DND-41 (cell line): ENCODE measurements around the gene CMSS1.

ENCODE experiments used
- ATAC-seq: fragments of 200-7000 bp; cut with Tn5 transposase; 3 replicates; pipeline ENCODE4 v1.9.1; 2021; ENCODE audit warnings: low read depth; ENCODE audit not compliant: insufficient read depth
- DNase-seq: peaks from one replicate; pipeline ENCODE4 v3.0.0-alpha.2; 2020
- H2AFZ ChIP-seq: 2 replicates; pipeline ENCODE4 v1.6.0; 2012; ENCODE audit warnings: low read depth, low read length
- H3K27ac ChIP-seq: 2 replicates; pipeline ENCODE4 v1.5.1; 2012; ENCODE audit warnings: low read length, inconsistent platforms
- H3K27me3 ChIP-seq: fragments of 200-600 bp; sonication (generic); 2 replicates; pipeline ENCODE4 v1.6.0; 2012; ENCODE audit warnings: low read length, mild to moderate bottlenecking, inconsistent platforms; ENCODE audit not compliant: insufficient read depth, poor library complexity
- H3K36me3 ChIP-seq: 2 replicates; pipeline ENCODE4 v1.5.1; 2012; ENCODE audit warnings: low read length, inconsistent platforms; ENCODE audit not compliant: insufficient read depth
- H3K4me1 ChIP-seq: 2 replicates; pipeline ENCODE4 v1.5.1; 2012; ENCODE audit warnings: mild to moderate bottlenecking, low read length; ENCODE audit not compliant: insufficient read depth
- H3K4me2 ChIP-seq: 2 replicates; pipeline ENCODE4 v1.6.0; 2012; ENCODE audit warnings: mild to moderate bottlenecking, moderate library complexity, low read length, inconsistent platforms; ENCODE audit not compliant: insufficient read depth
- H3K4me3 ChIP-seq, 2 experiments: fragments of 200-600 bp in 1 of 2; shearing (Covaris generic) in 1 of 2; 2 replicates each; pipeline ENCODE4 v1.5.1; 2012 to 2016; ENCODE audit warnings: inconsistent platforms in 2 of 2, low read length in 2 of 2, mild to moderate bottlenecking in 2 of 2, low read depth in 1 of 2, moderate library complexity in 1 of 2
- H3K79me2 ChIP-seq: 2 replicates; pipeline ENCODE4 v1.6.0; 2012; ENCODE audit warnings: low read length, inconsistent platforms; ENCODE audit not compliant: insufficient read depth
- H3K9ac ChIP-seq: 2 replicates; pipeline ENCODE4 v1.6.0; 2012; ENCODE audit warnings: low read depth, mild to moderate bottlenecking, inconsistent platforms, low read length, moderate library complexity
- H3K9me3 ChIP-seq: 2 replicates; pipeline ENCODE4 v1.5.1; 2012; ENCODE audit warnings: low read length, moderate library complexity, mild to moderate bottlenecking, inconsistent platforms; ENCODE audit not compliant: insufficient read depth, severe bottlenecking
- H4K20me1 ChIP-seq: 2 replicates; pipeline ENCODE4 v1.6.0; 2012; ENCODE audit warnings: low read length; ENCODE audit not compliant: insufficient read depth
- CTCF ChIP-seq: IDR thresholded peaks from 2 replicates; pipeline ENCODE4 v1.5.1; 2012; ENCODE audit warnings: borderline replicate concordance, low read length, moderate library complexity, mild to moderate bottlenecking; ENCODE audit not compliant: poor library complexity, severe bottlenecking; ENCODE audit errors: extremely low read depth
- EZH2 ChIP-seq: IDR thresholded peaks from 3 replicates; pipeline ENCODE4 v1.6.1; 2012; ENCODE audit warnings: borderline replicate concordance, low read depth, mild to moderate bottlenecking, moderate library complexity, low read length, inconsistent platforms; ENCODE audit not compliant: severe bottlenecking

CMSS1 gene

GRCh38 chr3:99984668-99985067, 167.0 kb downstream of the CMSS1 start:
- Histone ChIP-seq H3K27ac (no peak overlapping the region), H3K4me2 (no peak overlapping the region)
- TF ChIP-seq EZH2 (no peak), CTCF (no peak)

GRCh38 chr3:99990179-99990578, 172.5 kb downstream of the CMSS1 start:
- no peak overlapping the region for H3K4me3 ChIP-seq
- H3K4me2 ChIP-seq, result no peak overlapping the region
- no peak overlapping the region for H3K9ac ChIP-seq
- H3K36me3 ChIP-seq, result no peaks in the 10 kb centered on the region
- no peak for ATAC-seq
- no peak overlapping the region for H3K27ac ChIP-seq
- no peak for TF ChIP-seq CTCF
- TF ChIP-seq EZH2, result no peak
- no peaks in the 10 kb centered on the region for H4K20me1 ChIP-seq
- no peaks in the 10 kb centered on the region for H3K9me3 ChIP-seq
- no peak overlapping the region for H2AFZ ChIP-seq
- no peak for DNase-seq
- no peaks in the 10 kb centered on the region for H3K27me3 ChIP-seq
- no peaks in the 10 kb centered on the region for H3K4me1 ChIP-seq
- no peaks in the 10 kb centered on the region for H3K79me2 ChIP-seq

More at GRCh38 chr3:99984668-99985067, 167.0 kb downstream of the CMSS1 start:
- no peak overlapping the region for H3K4me3 ChIP-seq
- no peaks in the 10 kb centered on the region for H3K27me3 ChIP-seq
- H3K9me3 ChIP-seq, result no peaks in the 10 kb centered on the region
- no peaks in the 10 kb centered on the region for H3K4me1 ChIP-seq
- ATAC-seq, result no peak
- no peaks in the 10 kb centered on the region for H4K20me1 ChIP-seq
- no peak overlapping the region for H2AFZ ChIP-seq
- H3K79me2 ChIP-seq, result no peaks in the 10 kb centered on the region
- no peak for DNase-seq
- no peaks in the 10 kb centered on the region for H3K36me3 ChIP-seq
- H3K9ac ChIP-seq, result no peak overlapping the region

GRCh38 chr3:99997293-99997692, 179.6 kb downstream of the CMSS1 start:
- H3K79me2 ChIP-seq, result no peaks in the 10 kb centered on the region
- no peaks in the 10 kb centered on the region for H4K20me1 ChIP-seq
- H3K9ac ChIP-seq, result no peak overlapping the region
- no peaks in the 10 kb centered on the region for H3K9me3 ChIP-seq
- no peak overlapping the region for H2AFZ ChIP-seq
- H3K4me2 ChIP-seq, result no peak overlapping the region
- no peak overlapping the region for H3K27ac ChIP-seq
- TF ChIP-seq EZH2 (no peak), CTCF (no peak)
- H3K36me3 ChIP-seq, result no peaks in the 10 kb centered on the region
- no peak for ATAC-seq
- no peaks in the 10 kb centered on the region for H3K27me3 ChIP-seq
- H3K4me1 ChIP-seq, result no peaks in the 10 kb centered on the region
- no peak overlapping the region for H3K4me3 ChIP-seq
- DNase-seq, result no peak

GRCh38 chr3:99999536-99999935, 181.9 kb downstream of the CMSS1 start:
- H3K9ac ChIP-seq, result no peak overlapping the region
- H3K9me3 ChIP-seq, result no peaks in the 10 kb centered on the region
- no peaks in the 10 kb centered on the region for H4K20me1 ChIP-seq
- DNase-seq, result no peak
- H3K27me3 ChIP-seq, result no peaks in the 10 kb centered on the region
- no peak overlapping the region for H3K4me2 ChIP-seq
- no peak overlapping the region for H2AFZ ChIP-seq
- H3K27ac ChIP-seq, result no peak overlapping the region
- no peaks in the 10 kb centered on the region for H3K36me3 ChIP-seq
- ATAC-seq, result no peak
- H3K4me1 ChIP-seq, result no peaks in the 10 kb centered on the region
- no peak overlapping the region for H3K4me3 ChIP-seq
- no peaks in the 10 kb centered on the region for H3K79me2 ChIP-seq
- no peak for TF ChIP-seq EZH2
- no peak for TF ChIP-seq CTCF
